HG03103 (cell line): Measurements from ENCODE around the gene ELL2.
"Not testable (repeated sequence)": the region's sequence is repeated elsewhere in the genome, so short reads cannot be mapped to it uniquely, and the experiment has no call there.

Source experiments
- ATAC-seq: cut with Tn5 transposase; IDR thresholded peaks from one replicate; pipeline ENCODE4 v1.9.1; 2021; ENCODE audit warnings: low read depth; ENCODE audit not compliant: unreplicated experiment

The ELL2 gene

GRCh38 chr5:95913663-95914062 lies 48.0 kb downstream of the ELL2 start:
- no peak for ATAC-seq

- no peak for ATAC-seq
Measured at GRCh38 chr5:95912029-95912428, 49.6 kb downstream of the ELL2 start.

GRCh38 chr5:95910521-95910920 lies 51.1 kb downstream of the ELL2 start:
- ATAC-seq, result no peak

GRCh38 chr5:95909738-95910137 lies 51.9 kb downstream of the ELL2 start:
- ATAC-seq, result no peak

- no peak for ATAC-seq
Measured at GRCh38 chr5:95908799-95909198, 52.9 kb downstream of the ELL2 start.

GRCh38 chr5:95907740-95908706 lies 53.6 kb downstream of the ELL2 start:
- ATAC-seq, result no peak

GRCh38 chr5:95907067-95907705 lies 54.5 kb downstream of the ELL2 start:
- ATAC-seq, result no peak

- ATAC-seq, result not testable (repeated sequence)
Measured at GRCh38 chr5:95906398-95906797, 55.3 kb downstream of the ELL2 start.

GRCh38 chr5:95904827-95905226 lies 56.8 kb downstream of the ELL2 start:
- ATAC-seq, result no peak

- no peak for ATAC-seq
Measured at GRCh38 chr5:95903838-95904237, 57.8 kb downstream of the ELL2 start.

- no peak for ATAC-seq
Measured at GRCh38 chr5:95901676-95902627, 59.7 kb downstream of the ELL2 start.

GRCh38 chr5:95900383-95900958 lies 61.2 kb downstream of the ELL2 start:
- ATAC-seq, result no peak

GRCh38 chr5:95899829-95900228 lies 61.8 kb downstream of the ELL2 start:
- no peak for ATAC-seq

GRCh38 chr5:95899006-95899405 lies 62.6 kb downstream of the ELL2 start:
- ATAC-seq, result no peak

- no peak for ATAC-seq
Measured at GRCh38 chr5:95895771-95896170, 65.9 kb downstream of the ELL2 start.

- no peak for ATAC-seq
Measured at GRCh38 chr5:95895251-95895650, 66.4 kb downstream of the ELL2 start.

GRCh38 chr5:95892784-95893354 lies 68.8 kb downstream of the ELL2 start:
- ATAC-seq, result no peak

GRCh38 chr5:95891499-95891898 lies 70.2 kb downstream of the ELL2 start:
- no peak for ATAC-seq

- ATAC-seq, result no peak
Measured at GRCh38 chr5:95889076-95889475, 72.6 kb downstream of the ELL2 start.

- ATAC-seq, result no peak
Measured at GRCh38 chr5:95887977-95888376, 73.7 kb downstream of the ELL2 start.
